ENCODE results near the gene PDZD2.

- TF ChIP-seq CTCF (IDR thresholded peaks at IDR 0.05) (no peak), POLR2A (IDR thresholded peaks at IDR 0.05) (no peak)
These were observed 32.4 kb downstream of the PDZD2 start for GRCh38 chr5:31671339-31671741.
